Smooth muscle cell (in vitro differentiated cells): ENCODE measurements around the gene DAB2IP. TPM values are rescaled to one million over a fixed set of nuclear protein-coding genes. Genes with fewer than 3 reads are reported as not detected.

Experiments used
- DNase-seq: peaks from one replicate; lab custom pipeline; 2025; ENCODE audit not compliant: unreplicated experiment; lab: John Stamatoyannopoulos, UW
- H2AFZ ChIP-seq: fragments of 200-600 bp; sonication (generic); 2 replicates; pipeline ENCODE4 v1.6.0; 2016; ENCODE audit warnings: antibody characterized with exemption, low read depth, mild to moderate bottlenecking
- H3F3A ChIP-seq: fragments of 200-600 bp; sonication (generic); 2 replicates; pipeline ENCODE4 v1.6.0; 2017; ENCODE audit warnings: antibody characterized with exemption, low read depth
- H3K27ac ChIP-seq: fragments of 200-600 bp; sonication (generic); 2 replicates; pipeline ENCODE4 v1.5.1; 2016; ENCODE audit warnings: low read depth, mild to moderate bottlenecking
- H3K27me3 ChIP-seq: fragments of 200-600 bp; sonication (generic); 2 replicates; pipeline ENCODE4 v1.6.1; 2016; ENCODE audit warnings: low read depth, mild to moderate bottlenecking
- H3K36me3 ChIP-seq: fragments of 200-600 bp; sonication (generic); 2 replicates; pipeline ENCODE4 v1.5.1; 2016; ENCODE audit warnings: low read depth
- H3K4me1 ChIP-seq: fragments of 200-600 bp; sonication (generic); 2 replicates; pipeline ENCODE4 v1.5.1; 2016; ENCODE audit warnings: low read depth
- H3K4me2 ChIP-seq: fragments of 200-600 bp; sonication (generic); 2 replicates; pipeline ENCODE4 v1.6.0; 2016; ENCODE audit warnings: mild to moderate bottlenecking
- H3K4me3 ChIP-seq: fragments of 200-600 bp; sonication (generic); 2 replicates; pipeline ENCODE4 v1.5.1; 2016; ENCODE audit warnings: mild to moderate bottlenecking
- H3K79me2 ChIP-seq: fragments of 200-600 bp; sonication (generic); 2 replicates; pipeline ENCODE4 v1.6.0; 2016; ENCODE audit warnings: low read depth, mild to moderate bottlenecking
- H3K9ac ChIP-seq: fragments of 200-600 bp; sonication (generic); 2 replicates; pipeline ENCODE4 v1.6.0; 2016; ENCODE audit warnings: low read depth
- H3K9me3 ChIP-seq: fragments of 200-600 bp; sonication (generic); replicated peaks from 2 replicates; pipeline ENCODE4 v1.5.1; 2016; ENCODE audit warnings: low read depth
- H4K20me1 ChIP-seq: fragments of 200-600 bp; sonication (generic); 2 replicates; pipeline ENCODE4 v1.6.0; 2016; ENCODE audit warnings: low read depth
- CTCF ChIP-seq: fragments of 200-600 bp; sonication (generic); IDR thresholded peaks from 2 replicates; pipeline ENCODE4 v1.5.1; 2017; ENCODE audit warnings: borderline replicate concordance, mild to moderate bottlenecking, antibody characterized with exemption; ENCODE audit not compliant: insufficient read depth, poor library complexity, severe bottlenecking
- WGBS: methylation state at CpG from one replicate; pipeline ENCODE4 v1.1.7; 2016; ENCODE audit warnings: low lambda C conversion rate; 5-methylcytosine and 5-hydroxymethylcytosine counted together
- polyA plus RNA-seq: library from polyadenylated mRNA; unstranded; fragments of >200 nt; fragmentation: Nextera tagmentation; extraction: Ambion mirVana; gene quantifications from 2 replicates; pipeline ENCODE4 v1.2.1, GENCODE V29; 2016
- total RNA-seq: library from RNA; depleted of rRNA; stranded (reverse); fragments of >200 nt; gene quantifications from 2 replicates; pipeline ENCODE4 v1.2.3, GENCODE V29; 2014

DAB2IP gene
- total and polyA plus RNA-seq, 2 experiments from 2014 or later: 10.4 to 15.5 TPM

GRCh38 chr9:121822093-121823085, 171.0 kb downstream of the DAB2IP start:
- Histone ChIP-seq H2AFZ (no peak overlapping the region), H3K9ac (no peak overlapping the region), H3K4me3 (no peak overlapping the region), H3K36me3 (no peaks in the 10 kb centered on the region), H3K27me3 (peaks cover 12% of the 10 kb centered on the region), H3K9me3 (no peaks in the 10 kb centered on the region), H3K27ac (no peak overlapping the region), H4K20me1 (no peaks in the 10 kb centered on the region), H3F3A (no peaks in the 10 kb centered on the region), H3K4me1 (peaks cover 12% of the 10 kb centered on the region), H3K4me2 (no peak overlapping the region), H3K79me2 (no peaks in the 10 kb centered on the region)
- 90% methylated on average over 34 of the region's 34 CpGs for WGBS
- no peak for TF ChIP-seq CTCF
- DNase-seq: no peak

GRCh38 chr9:121823451-121824169, 172.2 kb downstream of the DAB2IP start:
- H3K9ac ChIP-seq: no peak overlapping the region
- no peaks in the 10 kb centered on the region for H4K20me1 ChIP-seq
- DNase-seq: no peak
- H3K27me3 ChIP-seq: no peaks in the 10 kb centered on the region
- H2AFZ ChIP-seq: no peak overlapping the region
- no peaks in the 10 kb centered on the region for H3K36me3 ChIP-seq
- H3K27ac ChIP-seq: no peak overlapping the region
- no peaks in the 10 kb centered on the region for H3K79me2 ChIP-seq
- H3K4me2 ChIP-seq: no peak overlapping the region
- H3F3A ChIP-seq: no peaks in the 10 kb centered on the region
- H3K9me3 ChIP-seq: no peaks in the 10 kb centered on the region
- no peak overlapping the region for H3K4me3 ChIP-seq
- WGBS: 75% methylated on average over 13 of the region's 13 CpGs
- TF ChIP-seq CTCF: no peak
- peaks cover 12% of the 10 kb centered on the region for H3K4me1 ChIP-seq

- no peaks in the 10 kb centered on the region for H3K36me3 ChIP-seq
- TF ChIP-seq CTCF: no peak
- no peaks in the 10 kb centered on the region for H4K20me1 ChIP-seq
- no peaks in the 10 kb centered on the region for H3K9me3 ChIP-seq
- no peaks in the 10 kb centered on the region for H3K79me2 ChIP-seq
- H3K27me3 ChIP-seq: no peaks in the 10 kb centered on the region
- H3K4me1 ChIP-seq: peaks cover 7% of the 10 kb centered on the region
- no peak overlapping the region for H3K9ac ChIP-seq
- H3K27ac ChIP-seq: no peak overlapping the region
- 56% methylated on average over 4 of the region's 4 CpGs for WGBS
- H3K4me3 ChIP-seq: no peak overlapping the region
- H3K4me2 ChIP-seq: peak overlapping the region; percentile 50
- H3F3A ChIP-seq: no peaks in the 10 kb centered on the region
- H2AFZ ChIP-seq: no peak overlapping the region
- no peak for DNase-seq
Measured at GRCh38 chr9:121824651-121825030, 173.2 kb downstream of the DAB2IP start.
